Brain microvascular endothelial cell (primary cell): ENCODE results near the gene ZFAND3.

ENCODE experiments used
- DNase-seq: peaks from one replicate; pipeline ENCODE4 v3.0.0-alpha.2; 2020
- H3K27ac ChIP-seq: fragments of 250-450 bp; sonication (Bioruptor Pico); 2 replicates; pipeline ENCODE4 v1.5.1; 2020; ENCODE audit warnings: mild to moderate bottlenecking, moderate library complexity
- H3K27me3 ChIP-seq: fragments of 250-450 bp; sonication (Bioruptor Pico); replicated peaks from 2 replicates; pipeline ENCODE4 v1.5.1; 2020; ENCODE audit warnings: mild to moderate bottlenecking
- H3K36me3 ChIP-seq: fragments of 250-450 bp; sonication (Bioruptor Pico); replicated peaks from 2 replicates; pipeline ENCODE4 v1.5.1; 2020; ENCODE audit warnings: mild to moderate bottlenecking
- H3K4me3 ChIP-seq: 2 replicates; pipeline ENCODE4 v1.5.1; 2011; ENCODE audit warnings: low read depth, mild to moderate bottlenecking, control low read depth, low read length, moderate library complexity
- in situ Hi-C: cut with HindIII; loops from 2 replicates; pipeline ENCODE4 v1.10.0; 2017; ENCODE audit warnings: low sequenced_read_pairs, low pct_ligation_motif_present
- TF ChIP-seq, protein P1 (sequence below): IDR thresholded peaks from 2 replicates; pipeline ENCODE4 v1.5.1; 2011; ENCODE audit warnings: low read depth, mild to moderate bottlenecking, moderate library complexity, low read length, control low read depth, inconsistent platforms; ENCODE audit errors: missing control alignments

Gene ZFAND3

DNA sequence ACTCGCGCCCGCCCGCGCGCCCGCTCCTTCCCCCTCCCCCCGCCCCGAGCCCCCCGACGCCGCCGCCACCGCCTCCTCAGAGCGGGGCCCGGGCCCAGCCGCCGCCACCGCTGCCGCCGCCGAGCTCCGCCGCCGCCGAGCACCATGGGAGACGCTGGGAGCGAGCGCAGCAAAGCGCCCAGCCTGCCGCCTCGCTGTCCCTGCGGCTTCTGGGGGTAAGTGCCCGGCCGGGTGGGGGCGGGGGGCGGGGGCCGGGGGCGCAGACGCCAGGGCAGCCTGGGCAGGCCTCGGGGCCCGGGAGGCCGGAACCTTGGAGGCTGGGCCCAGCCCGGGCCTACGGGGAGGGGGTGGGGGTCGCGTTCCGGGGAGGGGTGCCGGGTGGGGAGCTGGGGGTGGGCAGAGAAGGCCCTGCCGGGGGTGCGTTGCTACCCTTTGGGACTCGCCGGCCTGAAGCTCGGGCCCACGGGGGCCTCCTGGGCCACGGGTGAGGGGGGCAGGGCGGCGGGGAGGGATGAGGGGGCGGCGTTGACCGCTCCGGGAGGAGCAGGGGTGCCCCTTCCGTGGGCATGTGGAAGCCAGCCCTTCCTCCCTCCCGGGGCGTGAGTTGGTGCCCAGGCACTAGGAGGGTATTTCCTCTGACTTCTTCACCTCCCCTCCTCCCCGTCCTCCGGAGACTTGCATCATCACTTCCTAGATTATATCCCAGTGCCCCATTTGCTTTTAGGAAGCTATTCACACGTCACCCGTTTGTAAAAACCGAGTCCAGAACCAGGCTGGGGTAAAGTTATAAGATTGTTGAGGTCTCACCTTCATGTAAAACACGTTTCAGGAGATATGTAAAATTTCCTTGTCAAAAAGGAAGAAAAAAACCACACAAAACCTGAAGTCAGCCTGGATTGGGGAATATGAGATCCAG lies 533 bp downstream of the ZFAND3 start:
- Histone ChIP-seq H3K36me3 (no peaks in the 10 kb centered on the region), H3K27ac (peak overlapping the region; percentile 98), H3K4me3 (peak overlapping the region; percentile 84), H3K27me3 (no peaks in the 10 kb centered on the region)
- in situ Hi-C loops: no loop called here
- peak; percentile 32 for DNase-seq
- TF ChIP-seq, protein P1, sequence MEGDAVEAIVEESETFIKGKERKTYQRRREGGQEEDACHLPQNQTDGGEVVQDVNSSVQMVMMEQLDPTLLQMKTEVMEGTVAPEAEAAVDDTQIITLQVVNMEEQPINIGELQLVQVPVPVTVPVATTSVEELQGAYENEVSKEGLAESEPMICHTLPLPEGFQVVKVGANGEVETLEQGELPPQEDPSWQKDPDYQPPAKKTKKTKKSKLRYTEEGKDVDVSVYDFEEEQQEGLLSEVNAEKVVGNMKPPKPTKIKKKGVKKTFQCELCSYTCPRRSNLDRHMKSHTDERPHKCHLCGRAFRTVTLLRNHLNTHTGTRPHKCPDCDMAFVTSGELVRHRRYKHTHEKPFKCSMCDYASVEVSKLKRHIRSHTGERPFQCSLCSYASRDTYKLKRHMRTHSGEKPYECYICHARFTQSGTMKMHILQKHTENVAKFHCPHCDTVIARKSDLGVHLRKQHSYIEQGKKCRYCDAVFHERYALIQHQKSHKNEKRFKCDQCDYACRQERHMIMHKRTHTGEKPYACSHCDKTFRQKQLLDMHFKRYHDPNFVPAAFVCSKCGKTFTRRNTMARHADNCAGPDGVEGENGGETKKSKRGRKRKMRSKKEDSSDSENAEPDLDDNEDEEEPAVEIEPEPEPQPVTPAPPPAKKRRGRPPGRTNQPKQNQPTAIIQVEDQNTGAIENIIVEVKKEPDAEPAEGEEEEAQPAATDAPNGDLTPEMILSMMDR: no peak

DNA sequence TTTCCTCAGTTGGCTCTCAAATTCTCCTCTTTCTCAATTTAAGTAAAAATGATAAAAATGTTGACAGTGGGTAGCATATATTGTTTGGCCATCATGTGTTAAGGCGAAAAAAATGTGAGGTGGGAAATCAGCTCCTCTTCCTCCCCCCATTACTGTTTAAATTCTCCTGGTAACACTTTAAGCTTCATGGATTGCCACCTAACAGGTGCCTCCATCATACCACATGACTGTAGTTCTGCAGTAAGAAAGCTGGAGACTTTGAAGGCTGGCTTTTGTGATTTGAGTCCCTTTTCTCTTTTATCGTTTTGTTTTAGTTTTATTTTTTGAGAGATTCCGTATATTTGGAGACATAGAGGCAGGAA lies 1.2 kb downstream of the ZFAND3 start:
- H3K4me3 ChIP-seq: peak overlapping the region; percentile 84
- no peak for DNase-seq
- H3K27me3 ChIP-seq: no peaks in the 10 kb centered on the region
- peak overlapping the region; percentile 52 for H3K27ac ChIP-seq
- TF ChIP-seq, protein P1: no peak
- no peaks in the 10 kb centered on the region for H3K36me3 ChIP-seq
- in situ Hi-C loops: no loop called here

DNA sequence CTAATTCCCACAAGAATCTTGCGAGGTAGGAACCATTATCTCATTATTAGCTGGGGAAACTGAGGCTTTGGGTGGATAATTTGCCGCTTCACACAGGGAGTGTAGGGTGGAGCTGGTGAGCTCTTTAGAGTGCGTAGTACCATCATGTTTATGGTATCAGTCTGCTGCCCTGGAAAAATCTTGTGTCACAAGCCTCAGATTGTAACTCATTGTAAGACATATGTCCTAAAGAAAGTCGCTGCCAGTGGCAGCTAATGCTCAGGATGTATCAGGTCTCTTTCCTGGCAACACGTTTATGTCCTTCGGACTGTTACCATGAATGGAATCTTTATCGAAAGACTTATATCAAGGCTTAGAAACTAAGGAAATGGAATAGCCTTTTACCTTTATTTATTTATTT lies 1.9 kb downstream of the ZFAND3 start:
- Histone ChIP-seq H3K27ac (no peak overlapping the region), H3K4me3 (no peak overlapping the region), H3K27me3 (no peaks in the 10 kb centered on the region), H3K36me3 (no peaks in the 10 kb centered on the region)
- TF ChIP-seq, protein P1: no peak
- DNase-seq: no peak
- in situ Hi-C loops: no loop called here

DNA sequence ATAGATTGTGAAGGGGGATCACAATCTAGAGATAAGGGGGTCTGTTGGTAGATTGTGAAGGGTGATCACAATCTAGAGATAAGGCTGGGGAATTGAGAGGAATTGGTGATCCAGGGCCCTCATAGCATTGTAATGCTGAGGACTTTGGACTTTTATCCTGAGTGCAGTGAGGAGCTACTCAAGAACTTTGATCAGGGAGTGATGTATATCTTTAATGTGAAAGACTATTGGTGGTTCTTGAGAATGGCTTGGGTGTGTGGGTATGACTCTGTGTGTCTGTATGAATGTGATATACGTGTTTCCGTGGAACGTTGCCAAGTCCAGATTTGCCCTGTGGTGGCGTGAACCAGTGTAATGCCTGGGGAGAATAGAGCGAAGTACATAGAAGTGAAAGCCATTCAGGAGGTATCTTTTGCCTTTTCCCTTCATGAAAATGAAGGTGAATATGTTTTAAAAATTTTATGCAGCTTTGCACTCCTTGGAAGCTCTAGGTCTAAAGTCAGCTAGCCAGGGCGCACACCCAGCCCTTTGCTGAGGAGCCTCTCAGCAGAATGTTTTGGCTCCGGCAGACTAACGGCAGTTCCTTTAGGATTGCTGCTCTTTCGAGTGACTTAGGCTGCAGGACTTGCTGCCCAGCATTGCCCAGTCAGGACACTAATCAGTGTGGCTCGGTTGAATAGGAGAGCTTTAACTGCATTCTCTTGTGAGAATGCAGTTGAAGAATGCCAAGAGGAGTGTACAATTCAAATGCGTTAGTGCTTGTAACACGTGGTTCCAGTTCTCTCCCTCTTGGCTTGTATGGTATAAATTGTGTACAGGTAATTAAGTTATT lies 3.5 kb downstream of the ZFAND3 start:
- Histone ChIP-seq H3K4me3 (no peak overlapping the region), H3K27ac (no peak overlapping the region), H3K36me3 (no peaks in the 10 kb centered on the region), H3K27me3 (no peaks in the 10 kb centered on the region)
- in situ Hi-C loops: no loop called here
- peak; percentile 14 for DNase-seq
- TF ChIP-seq, protein P1: no peak

DNA sequence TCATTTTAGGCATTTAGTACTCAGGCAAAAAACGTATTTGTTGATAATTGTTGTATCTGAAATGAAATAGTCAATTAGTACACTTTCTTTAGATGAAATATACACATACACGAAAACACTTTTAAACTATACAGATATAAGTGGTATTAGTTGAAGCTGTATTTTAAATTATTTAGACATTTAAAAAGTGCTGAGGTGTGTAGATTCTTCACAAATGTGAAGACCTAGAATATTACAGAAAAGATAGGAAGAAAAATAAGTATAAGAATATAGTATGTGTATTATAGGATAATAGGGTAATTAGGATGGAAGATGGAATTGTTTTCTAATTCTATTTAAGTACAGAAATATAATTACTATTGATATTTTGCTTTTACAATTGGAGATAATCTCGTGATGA lies 4.6 kb downstream of the ZFAND3 start:
- in situ Hi-C loops: no loop called here
- TF ChIP-seq, protein P1: no peak

More for the DNA sequence above, 4.6 kb downstream of the ZFAND3 start:
- no peaks in the 10 kb centered on the region for H3K36me3 ChIP-seq
- no peak overlapping the region for H3K27ac ChIP-seq
- H3K27me3 ChIP-seq: no peaks in the 10 kb centered on the region
- no peak for DNase-seq
- no peak overlapping the region for H3K4me3 ChIP-seq
